ENCODE measurements around the gene PKP1.

The PKP1 gene

GRCh38 chr1:201302163-201303152 is 19.2 kb downstream of the PKP1 start:
- no peak for TF ChIP-seq GATA3 (IDR thresholded peaks at IDR 0.05; ENCODE audit: low read depth, low read length)
- no peak for TF ChIP-seq GATA2 (IDR thresholded peaks at IDR 0.05; ENCODE audit: low read depth, low read length)

DNA sequence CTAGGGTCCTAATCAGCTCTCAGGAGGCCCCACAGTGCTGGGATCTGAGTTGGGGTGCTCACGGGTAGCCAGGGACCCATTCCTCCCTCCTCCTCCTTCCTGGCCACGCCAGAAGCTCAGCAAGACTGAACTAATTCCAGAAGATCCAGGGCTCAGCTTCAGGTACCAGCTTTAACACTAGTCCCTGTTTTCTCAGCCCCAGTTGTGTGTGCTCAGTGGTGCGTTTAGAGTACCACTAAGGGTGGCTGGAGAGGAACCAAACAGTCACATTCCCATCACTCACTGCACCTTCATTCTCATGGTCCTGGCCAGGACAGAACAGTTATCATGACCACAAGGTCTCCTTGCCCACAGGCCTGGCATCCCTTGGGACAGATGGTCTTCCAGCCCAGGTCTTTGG is 20.8 kb downstream of the PKP1 start:
- TF ChIP-seq GATA2 (IDR thresholded peaks at IDR 0.05; ENCODE audit: low read depth, low read length) = no peak
- TF ChIP-seq GATA3 (IDR thresholded peaks at IDR 0.05; ENCODE audit: low read depth, low read length) = no peak

DNA sequence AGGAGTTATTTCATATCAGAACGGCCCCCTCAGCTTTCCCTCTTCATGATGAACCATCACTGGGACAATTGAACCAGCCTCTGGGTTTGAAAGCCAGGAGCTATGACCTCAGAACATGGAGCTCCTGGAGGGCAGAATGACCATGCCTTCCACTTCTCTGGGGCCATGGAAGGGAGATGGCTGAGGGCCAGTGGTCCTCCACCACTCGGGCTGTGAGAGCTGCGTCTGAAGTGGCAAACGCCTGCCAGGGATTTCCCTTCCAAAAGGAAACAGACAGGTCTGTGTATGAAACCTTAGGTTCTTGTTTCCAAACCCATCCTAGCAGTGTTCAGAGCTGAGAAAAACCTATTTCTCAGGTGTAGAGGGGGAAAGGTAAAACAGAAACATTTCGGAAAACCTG is 22.5 kb downstream of the PKP1 start:
- TF ChIP-seq GATA2 (IDR thresholded peaks at IDR 0.05; ENCODE audit: low read depth, low read length) = no peak
- TF ChIP-seq GATA3 (IDR thresholded peaks at IDR 0.05; ENCODE audit: low read depth, low read length) = no peak

DNA sequence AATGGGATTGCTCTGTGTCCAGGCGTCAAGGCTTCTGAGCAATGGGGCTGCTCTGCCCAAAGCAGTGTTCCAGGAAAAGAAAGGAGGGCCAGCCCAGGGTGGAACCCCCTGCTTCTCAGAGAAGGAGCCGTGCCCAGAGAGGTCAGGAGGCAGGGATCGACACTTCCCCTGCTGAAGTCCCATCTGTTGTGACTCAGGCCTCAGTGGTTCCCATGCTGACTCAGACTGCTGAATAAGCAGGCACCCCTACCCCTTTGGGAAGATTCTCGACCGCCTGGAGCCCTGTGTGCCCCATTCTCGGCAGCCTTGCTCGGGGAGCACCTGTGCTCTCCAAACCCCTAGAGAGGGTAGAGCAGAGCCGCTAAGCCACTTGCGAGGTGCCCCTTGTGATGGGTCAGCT is 23.9 kb downstream of the PKP1 start:
- no peak for TF ChIP-seq GATA3 (IDR thresholded peaks at IDR 0.05; ENCODE audit: low read depth, low read length)
- TF ChIP-seq GATA2 (IDR thresholded peaks at IDR 0.05; ENCODE audit: low read depth, low read length) = no peak

DNA sequence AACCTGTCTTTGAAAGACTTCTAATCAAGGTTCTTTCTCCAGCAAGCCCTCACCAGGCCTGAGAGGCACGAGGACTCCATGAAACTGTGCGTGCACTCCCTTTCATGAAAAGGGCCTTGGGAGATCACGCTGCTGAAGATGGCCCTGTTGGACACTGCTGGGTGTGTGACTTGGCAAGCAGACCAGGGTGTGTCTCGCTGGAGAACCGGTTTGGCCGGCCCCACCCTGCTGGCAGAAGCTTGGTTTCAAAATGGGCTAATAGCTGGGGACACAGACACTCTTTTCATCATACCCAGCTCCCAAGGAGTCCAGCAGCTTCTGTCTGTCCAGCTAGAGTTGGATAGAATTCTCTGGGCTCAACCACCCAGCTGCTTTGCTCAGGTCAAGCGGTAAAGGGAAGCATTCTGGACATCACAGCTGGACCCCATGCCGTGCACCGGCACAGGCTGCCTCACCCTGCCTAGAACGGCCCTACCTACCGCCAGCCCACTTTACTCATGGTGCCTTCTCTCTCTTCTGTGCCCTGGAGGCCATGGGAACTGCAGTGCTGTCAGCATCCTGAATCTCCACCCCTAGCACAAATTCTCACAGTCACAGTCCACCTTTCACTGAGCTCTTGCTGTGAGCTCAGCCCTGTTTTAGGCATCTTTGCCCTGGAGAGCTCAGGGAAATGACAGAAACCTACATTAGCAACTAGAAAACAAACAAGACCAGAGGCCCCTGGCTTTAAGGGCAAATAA is 24.6 kb downstream of the PKP1 start:
- TF ChIP-seq GATA2 (IDR thresholded peaks at IDR 0.05; ENCODE audit: low read depth, low read length) (no peak), GATA3 (IDR thresholded peaks at IDR 0.05; ENCODE audit: low read depth, low read length) (no peak)

DNA sequence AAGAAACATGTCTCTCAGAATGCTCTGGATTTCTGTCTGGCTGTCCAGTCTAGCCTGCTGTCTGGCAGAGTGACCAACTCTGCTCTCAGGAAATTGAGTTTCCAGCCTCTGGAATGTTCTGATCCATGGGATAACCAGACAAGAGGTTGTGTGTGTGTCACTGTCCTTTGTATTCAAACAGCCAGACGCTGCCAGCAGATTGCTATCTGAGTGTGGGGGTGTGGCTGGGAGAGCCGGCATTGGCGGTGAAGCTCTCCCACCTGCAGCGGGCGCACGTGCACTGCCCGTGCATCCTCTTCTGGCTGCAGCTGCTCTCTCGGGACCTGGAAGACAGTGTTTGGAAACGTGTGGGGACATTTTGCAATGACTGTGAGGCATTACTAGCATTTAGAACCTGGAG is 26.1 kb downstream of the PKP1 start:
- TF ChIP-seq GATA2 (IDR thresholded peaks at IDR 0.05; ENCODE audit: low read depth, low read length) (peak; percentile 100), GATA3 (IDR thresholded peaks at IDR 0.05; ENCODE audit: low read depth, low read length) (peak; percentile 100)

DNA sequence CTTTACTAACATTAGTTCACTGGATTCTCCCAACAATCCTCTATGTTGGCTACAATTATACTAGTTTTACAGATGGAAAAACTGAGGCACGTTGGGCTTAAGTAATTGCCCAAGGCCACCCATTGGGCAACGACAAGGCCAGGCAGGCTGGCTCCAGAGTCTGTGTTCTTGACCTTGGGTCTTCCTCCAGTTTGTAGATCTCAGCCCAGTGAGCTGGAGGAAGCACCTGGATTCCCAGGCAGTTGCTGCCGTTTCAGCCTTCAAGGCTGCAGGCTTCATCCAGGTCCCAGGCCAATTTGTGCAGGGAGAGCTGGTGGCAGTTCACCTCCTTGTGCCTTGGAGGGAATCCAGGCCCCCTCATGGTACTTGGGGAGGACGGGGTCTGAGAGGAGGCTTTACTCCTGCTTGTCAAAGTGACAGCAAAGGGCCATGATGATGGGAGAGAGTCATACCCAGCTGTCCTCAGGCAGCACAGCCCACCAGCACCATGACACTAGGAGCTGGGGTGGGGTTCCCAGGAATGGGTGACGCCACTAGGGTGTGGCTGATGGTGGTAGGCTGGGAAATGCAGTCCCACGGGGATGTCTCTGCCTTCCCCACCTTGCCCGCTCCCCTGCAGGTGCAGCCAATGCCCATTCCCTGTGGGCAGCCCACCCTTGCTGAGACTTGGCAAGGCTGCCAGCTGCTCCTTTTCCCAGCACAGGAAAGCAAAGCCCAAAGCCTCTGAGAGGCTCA is 27.1 kb downstream of the PKP1 start:
- no peak for TF ChIP-seq GATA3 (IDR thresholded peaks at IDR 0.05; ENCODE audit: low read depth, low read length)
- no peak for TF ChIP-seq GATA2 (IDR thresholded peaks at IDR 0.05; ENCODE audit: low read depth, low read length)

DNA sequence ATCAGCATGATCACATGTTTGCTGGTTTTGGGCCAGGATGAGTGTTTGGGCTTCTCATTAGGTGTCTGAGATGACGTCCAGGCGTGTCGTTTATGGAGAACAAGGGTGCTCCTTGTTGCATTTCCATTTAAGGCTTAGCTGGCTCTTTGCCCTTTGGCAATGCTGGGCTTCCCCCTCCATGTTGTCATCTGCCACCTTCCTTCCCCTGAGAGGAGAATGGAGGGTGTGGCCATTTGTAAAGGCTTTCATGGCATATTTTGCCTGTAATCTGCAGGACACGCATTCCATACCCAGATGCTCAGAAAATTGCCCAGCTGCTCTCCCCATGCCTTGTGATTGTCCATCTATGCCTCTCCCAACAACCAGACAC is 27.7 kb downstream of the PKP1 start:
- no peak for TF ChIP-seq GATA3 (IDR thresholded peaks at IDR 0.05; ENCODE audit: low read depth, low read length)
- TF ChIP-seq GATA2 (IDR thresholded peaks at IDR 0.05; ENCODE audit: low read depth, low read length) = no peak

- no peak for TF ChIP-seq GATA2 (IDR thresholded peaks at IDR 0.05; ENCODE audit: low read depth, low read length)
Measured at GRCh38 chr1:201311356-201312011, 28.2 kb downstream of the PKP1 start.

DNA sequence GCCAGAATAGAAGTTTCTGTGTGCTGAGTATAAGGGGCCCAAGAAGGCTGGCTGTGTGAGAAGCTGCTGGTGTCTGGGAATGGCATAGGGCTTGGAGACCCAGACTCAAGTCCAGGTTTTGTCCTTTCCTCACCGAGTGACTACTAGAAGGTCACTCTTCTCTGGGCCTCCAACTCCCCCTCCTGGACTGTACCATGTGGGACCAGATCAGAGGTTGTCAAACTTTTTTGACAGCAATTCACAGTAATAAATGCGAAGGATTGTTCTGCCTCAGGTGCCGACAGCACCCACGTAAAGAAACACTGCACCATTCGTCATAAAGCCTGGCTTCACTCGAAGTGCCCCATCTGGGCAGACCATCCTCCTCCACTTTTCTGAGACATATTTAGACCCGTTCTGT is 29.0 kb downstream of the PKP1 start:
- TF ChIP-seq GATA2 (IDR thresholded peaks at IDR 0.05; ENCODE audit: low read depth, low read length) (no peak), GATA3 (IDR thresholded peaks at IDR 0.05; ENCODE audit: low read depth, low read length) (no peak)

- no peak for TF ChIP-seq GATA2 (IDR thresholded peaks at IDR 0.05; ENCODE audit: low read depth, low read length)
- TF ChIP-seq GATA3 (IDR thresholded peaks at IDR 0.05; ENCODE audit: low read depth, low read length) = no peak
Measured at GRCh38 chr1:201313086-201313485, 29.8 kb downstream of the PKP1 start.

- TF ChIP-seq GATA3 (IDR thresholded peaks at IDR 0.05; ENCODE audit: low read depth, low read length) = no peak
- no peak for TF ChIP-seq GATA2 (IDR thresholded peaks at IDR 0.05; ENCODE audit: low read depth, low read length)
Measured at GRCh38 chr1:201316556-201316955, 33.2 kb downstream of the PKP1 start.

GRCh38 chr1:201317551-201317950 is 34.2 kb downstream of the PKP1 start:
- TF ChIP-seq GATA3 (IDR thresholded peaks at IDR 0.05; ENCODE audit: low read depth, low read length) = no peak
- TF ChIP-seq GATA2 (IDR thresholded peaks at IDR 0.05; ENCODE audit: low read depth, low read length) = no peak
